HTR-8/SVneo (cell line): Measurements from ENCODE around the gene KAZN.
A peak's percentile ranks its signal among the peaks of the same experiment; 100 is the strongest.

Source experiments
- DNase-seq: peaks from one replicate; pipeline ENCODE4 v3.0.0; 2011; ENCODE audit warnings: low spot score, mixed read lengths; ENCODE audit not compliant: insufficient read length
- FAIRE-seq: peaks from 2 replicates; lab custom pipeline; 2011; peaks lifted over from hg19 to GRCh38; lab: Jason Lieb, UNC

KAZN gene

GRCh38 chr1:14975119-14975518 is 376.6 kb downstream of the KAZN start:
- FAIRE-seq = no peak
- no peak for DNase-seq

- DNase-seq (no peak), FAIRE-seq (no peak)
Observed at GRCh38 chr1:14976256-14976655, 377.8 kb downstream of the KAZN start.

GRCh38 chr1:14977338-14977931 is 378.9 kb downstream of the KAZN start:
- DNase-seq (no peak), FAIRE-seq (no peak)

GRCh38 chr1:14980621-14981218 is 382.2 kb downstream of the KAZN start:
- no peak for FAIRE-seq
- no peak for DNase-seq

- FAIRE-seq = no peak
- DNase-seq = no peak
Observed at GRCh38 chr1:14982029-14982428, 383.5 kb downstream of the KAZN start.

- FAIRE-seq (no peak), DNase-seq (no peak)
Observed at GRCh38 chr1:14983277-14983676, 384.8 kb downstream of the KAZN start.

GRCh38 chr1:14986168-14986567 is 387.7 kb downstream of the KAZN start:
- no peak for FAIRE-seq
- no peak for DNase-seq

GRCh38 chr1:14987829-14988603 is 389.5 kb downstream of the KAZN start:
- no peak for FAIRE-seq
- DNase-seq = no peak

- FAIRE-seq = no peak
- DNase-seq = no peak
Observed at GRCh38 chr1:14988636-14989035, 390.2 kb downstream of the KAZN start.

- DNase-seq (no peak), FAIRE-seq (no peak)
Observed at GRCh38 chr1:14989931-14990728, 391.6 kb downstream of the KAZN start.

- no peak for DNase-seq
- no peak for FAIRE-seq
Observed at GRCh38 chr1:14993414-14993813, 394.9 kb downstream of the KAZN start.

GRCh38 chr1:14994148-14994547 is 395.7 kb downstream of the KAZN start:
- DNase-seq (no peak), FAIRE-seq (no peak)

- no peak for FAIRE-seq
- no peak for DNase-seq
Observed at GRCh38 chr1:14994841-14995437, 396.5 kb downstream of the KAZN start.

GRCh38 chr1:14996133-14997050 is 397.9 kb downstream of the KAZN start:
- FAIRE-seq = peak; percentile 81
- peak; percentile 83 for DNase-seq

GRCh38 chr1:14997646-14998276 is 399.3 kb downstream of the KAZN start:
- no peak for DNase-seq
- FAIRE-seq = no peak

- FAIRE-seq (no peak), DNase-seq (no peak)
Observed at GRCh38 chr1:14999441-14999840, 401.0 kb downstream of the KAZN start.

GRCh38 chr1:15000030-15000429 is 401.5 kb downstream of the KAZN start:
- FAIRE-seq (no peak), DNase-seq (no peak)

GRCh38 chr1:15000671-15001070 is 402.2 kb downstream of the KAZN start:
- FAIRE-seq = no peak

More at GRCh38 chr1:15000671-15001070, 402.2 kb downstream of the KAZN start:
- DNase-seq = no peak
